HepG2 (cell line): ENCODE results near the gene CACNA1C. TPM values are rescaled to one million over a fixed set of nuclear protein-coding genes. Genes with fewer than 3 reads are reported as not detected.

Experiments
- ADNP ChIP-seq: sonication (generic); formaldehyde crosslinking; IDR thresholded peaks from 2 replicates; pipeline ENCODE4 v1.4.0; 2020; ENCODE audit warnings: missing genetic modification reagents
- ATF7-NPFF ChIP-seq: sonication (generic); formaldehyde crosslinking; IDR thresholded peaks from 2 replicates; pipeline ENCODE4 v1.8.1; 2023; ENCODE audit warnings: mild to moderate bottlenecking, low read depth, missing genetic modification reagents, moderate library complexity
- CBX5 ChIP-seq: sonication (generic); formaldehyde crosslinking; IDR thresholded peaks from 2 replicates; pipeline ENCODE4 v1.4.0; 2020; ENCODE audit warnings: missing genetic modification reagents, borderline replicate concordance
- CEBPB ChIP-seq: IDR thresholded peaks from 2 replicates; pipeline ENCODE4 v1.6.1; 2011; ENCODE audit warnings: low read depth, low read length, improper control_type of control experiment, borderline replicate concordance
- DPF2 ChIP-seq: sonication (generic); formaldehyde crosslinking; IDR thresholded peaks from 2 replicates; pipeline ENCODE4 v1.4.0; 2020; ENCODE audit warnings: mild to moderate bottlenecking, low read depth, missing genetic modification reagents, borderline replicate concordance
- ELF3 ChIP-seq: IDR thresholded peaks from 2 replicates; pipeline ENCODE4 v1.6.1; 2016; ENCODE audit warnings: missing genetic modification reagents, missing compliant biosample characterization
- FLYWCH1 ChIP-seq: sonication (generic); formaldehyde crosslinking; IDR thresholded peaks from 2 replicates; pipeline ENCODE4 v1.8.1; 2023; ENCODE audit warnings: mild to moderate bottlenecking, missing genetic modification reagents
- JUN ChIP-seq: sonication (generic); formaldehyde crosslinking; IDR thresholded peaks from 2 replicates; pipeline ENCODE4 v1.4.0; 2020; ENCODE audit warnings: mild to moderate bottlenecking, missing genetic modification reagents
- MBNL3 ChIP-seq: fragments of 250-450 bp; sonication (Bioruptor Pico); conservative IDR thresholded peaks from 2 replicates; pipeline ENCODE4 v1.8.0; 2022; ENCODE audit warnings: mild to moderate bottlenecking, inconsistent platforms
- MED13 ChIP-seq: sonication (generic); formaldehyde crosslinking; IDR thresholded peaks from 2 replicates; pipeline ENCODE4 v1.5.0; 2020; ENCODE audit warnings: missing genetic modification reagents
- POGZ ChIP-seq: sonication (generic); formaldehyde crosslinking; IDR thresholded peaks from 2 replicates; pipeline ENCODE4 v1.4.0; 2020; ENCODE audit warnings: mild to moderate bottlenecking, missing genetic modification reagents
- POLR2G ChIP-seq: fragments of 200-400 bp; formaldehyde crosslinking; IDR thresholded peaks from 2 replicates; pipeline ENCODE4 v1.6.1; 2018; ENCODE audit warnings: mild to moderate bottlenecking, low read depth, low read length, moderate library complexity
- RFXAP ChIP-seq: sonication (generic); formaldehyde crosslinking; IDR thresholded peaks from 2 replicates; pipeline ENCODE4 v1.4.0; 2020; ENCODE audit warnings: missing genetic modification reagents, borderline replicate concordance
- SETDB1 ChIP-seq: sonication (generic); formaldehyde crosslinking; IDR thresholded peaks from 2 replicates; pipeline ENCODE4 v1.5.1; 2020; ENCODE audit warnings: missing genetic modification reagents, mild to moderate bottlenecking, borderline replicate concordance
- SP1 ChIP-seq, 2 experiments: fragments of 450-650 bp in 1 of 2; sonication (generic) in 1 of 2; formaldehyde crosslinking in 1 of 2; IDR thresholded peaks; 2 replicates each; pipeline versions ENCODE4 v1.4.0 to v1.6.1; 2016 to 2020; ENCODE audit warnings: missing genetic modification reagents in 1 of 2
- YEATS2 ChIP-seq: sonication (generic); formaldehyde crosslinking; IDR thresholded peaks from 2 replicates; pipeline ENCODE4 v1.4.0; 2020; ENCODE audit warnings: missing genetic modification reagents, borderline replicate concordance
- ZFAT ChIP-seq: sonication (generic); formaldehyde crosslinking; conservative IDR thresholded peaks from 2 replicates; pipeline ENCODE4 v1.8.1; 2023; ENCODE audit warnings: missing genetic modification reagents, inconsistent platforms
- ZFX ChIP-seq: sonication (generic); formaldehyde crosslinking; IDR thresholded peaks from 2 replicates; pipeline ENCODE4 v1.4.0; 2020; ENCODE audit warnings: mild to moderate bottlenecking, low read depth, missing genetic modification reagents, moderate library complexity
- ZMYM4 ChIP-seq: sonication (generic); formaldehyde crosslinking; IDR thresholded peaks from 2 replicates; pipeline ENCODE4 v1.8.1; 2023; ENCODE audit warnings: mild to moderate bottlenecking, missing genetic modification reagents
- ZNF317 ChIP-seq: sonication (generic); formaldehyde crosslinking; IDR thresholded peaks from 2 replicates; pipeline ENCODE4 v1.5.0; 2020; ENCODE audit warnings: mild to moderate bottlenecking, missing genetic modification reagents
- ZNF652 ChIP-seq: IDR thresholded peaks from 2 replicates; pipeline ENCODE4 v1.6.1; 2016; ENCODE audit warnings: low read depth, borderline replicate concordance
- ZNF709 ChIP-seq: sonication (generic); formaldehyde crosslinking; IDR thresholded peaks from 2 replicates; pipeline ENCODE4 v1.5.0; 2020; ENCODE audit warnings: mild to moderate bottlenecking, missing genetic modification reagents
- ZNF724P ChIP-seq: sonication (generic); formaldehyde crosslinking; IDR thresholded peaks from 2 replicates; pipeline ENCODE4 v1.8.0; 2022; ENCODE audit warnings: missing genetic modification reagents, borderline replicate concordance
- ZSCAN30 ChIP-seq: sonication (generic); formaldehyde crosslinking; IDR thresholded peaks from 2 replicates; pipeline ENCODE4 v1.5.0; 2020; ENCODE audit warnings: mild to moderate bottlenecking, missing genetic modification reagents
- polyA plus RNA-seq, 8 experiments: library from polyadenylated mRNA; depleted of rRNA in 3 of 8; stranded (reverse) in 7 of 8; unstranded in 1 of 8; fragments of >200 nt; fragmentation: Illumina TruSeq in 4 of 8; extraction: Trizol in 4 of 8; gene quantifications; 2 replicates each; pipeline versions ENCODE4 v1.2.1 to v1.2.3, GENCODE V29; 2011 to 2016; ENCODE audit warnings: low read depth in 4 of 8, missing spikeins in 1 of 8, mixed read lengths in 1 of 8; ENCODE audit not compliant: insufficient read depth in 1 of 8
- total RNA-seq, 5 experiments: library from RNA; depleted of rRNA; stranded (reverse); fragments of >200 nt; fragmentation: Illumina TruSeq; extraction: Trizol; gene quantifications; 2 replicates each; pipeline ENCODE4 v1.2.3, GENCODE V29; 2016; ENCODE audit warnings: low read depth in 1 of 5
- TF ChIP-seq, protein P1 (sequence below): sonication (generic); formaldehyde crosslinking; IDR thresholded peaks from 2 replicates; pipeline ENCODE4 v1.5.0; 2020; ENCODE audit warnings: mild to moderate bottlenecking, missing genetic modification reagents
- TF ChIP-seq, protein P2 (sequence below): sonication (generic); formaldehyde crosslinking; IDR thresholded peaks from 2 replicates; pipeline ENCODE4; 2020; ENCODE audit warnings: missing genetic modification reagents, mild to moderate bottlenecking, borderline replicate concordance

Gene CACNA1C
- total and polyA plus RNA-seq, 2 of the 13 experiments (the other 11 are each of a cell fraction or from before 2014, with no cell fraction given) = not detected

DNA sequence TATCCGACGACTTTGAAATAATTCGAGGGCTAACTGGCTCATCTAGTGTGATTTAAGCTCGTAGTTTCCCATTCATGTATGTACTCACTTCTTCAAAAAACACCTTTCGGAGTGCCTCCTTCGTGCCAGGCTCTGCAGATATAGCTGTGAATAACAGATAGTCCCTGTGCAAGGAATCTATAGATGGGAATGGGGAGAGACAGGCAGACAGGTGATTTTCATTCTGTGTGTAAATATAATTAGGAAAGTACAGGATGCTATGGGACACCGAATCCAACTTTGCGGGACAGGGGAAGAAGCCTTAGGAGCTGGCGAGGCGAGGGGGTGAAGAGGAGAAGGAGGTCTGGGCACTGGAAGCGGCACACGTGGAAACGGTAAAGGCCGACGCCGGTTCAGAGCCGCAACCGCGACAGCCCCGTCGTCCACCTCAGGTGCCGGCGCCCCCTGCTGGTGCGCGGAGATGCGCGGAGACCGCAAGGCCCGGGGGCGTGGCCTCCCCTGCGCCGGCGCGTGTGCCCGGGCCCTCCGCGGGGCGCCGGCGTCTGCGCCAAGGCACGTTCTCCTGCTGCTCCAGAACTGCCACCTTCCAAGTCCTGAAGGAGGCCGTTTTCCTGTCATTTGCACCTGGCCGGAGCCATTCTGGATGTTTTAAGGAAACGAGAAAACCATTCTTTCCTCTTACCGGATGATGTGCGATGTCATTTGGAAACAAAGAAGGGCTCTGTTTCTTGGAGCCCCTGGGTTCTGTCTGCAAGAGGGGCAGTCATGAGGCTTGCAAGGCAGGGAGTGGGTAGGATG is 18.0 kb upstream of the CACNA1C start (continued):
- TF ChIP-seq YEATS2 (no peak), POGZ (CRISPR knock-in tag) (no peak), SP1 (IDR thresholded peaks at IDR 0.05) (no peak), SP1 (CRISPR knock-in tag; IDR thresholded peaks at IDR 0.05) (peak; percentile 82), ZNF652 (CRISPR knock-in tag) (no peak), ZNF709 (0 out of 2 replicates have a peak, but pooled peaks have one; percentile 66), CEBPB (no peak), ZFX (CRISPR knock-in tag) (peak; percentile 63; the same call in 1 of the 2 replicates), MBNL3 (CRISPR knock-in tag) (no peak), ZSCAN30 (CRISPR knock-in tag) (no peak), ATF7-NPFF (no peak), MED13 (CRISPR knock-in tag) (no peak), ZFAT (CRISPR knock-in tag) (no peak), ELF3 (peak; percentile 36; the same call in 1 of the 2 replicates), CBX5 (CRISPR knock-in tag) (no peak), SETDB1 (CRISPR knock-in tag) (no peak), RFXAP (CRISPR knock-in tag) (0 out of 2 replicates have a peak, but pooled peaks have one; percentile 58), ADNP (no peak), ZNF317 (CRISPR knock-in tag) (no peak), DPF2 (CRISPR knock-in tag) (no peak), JUN (CRISPR knock-in tag) (no peak), ZNF724P (no peak), ZMYM4 (CRISPR knock-in tag) (0 out of 2 replicates have a peak, but pooled peaks have one; percentile 43), POLR2G (no peak), FLYWCH1 (CRISPR knock-in tag) (no peak)
- TF ChIP-seq, protein P1, sequence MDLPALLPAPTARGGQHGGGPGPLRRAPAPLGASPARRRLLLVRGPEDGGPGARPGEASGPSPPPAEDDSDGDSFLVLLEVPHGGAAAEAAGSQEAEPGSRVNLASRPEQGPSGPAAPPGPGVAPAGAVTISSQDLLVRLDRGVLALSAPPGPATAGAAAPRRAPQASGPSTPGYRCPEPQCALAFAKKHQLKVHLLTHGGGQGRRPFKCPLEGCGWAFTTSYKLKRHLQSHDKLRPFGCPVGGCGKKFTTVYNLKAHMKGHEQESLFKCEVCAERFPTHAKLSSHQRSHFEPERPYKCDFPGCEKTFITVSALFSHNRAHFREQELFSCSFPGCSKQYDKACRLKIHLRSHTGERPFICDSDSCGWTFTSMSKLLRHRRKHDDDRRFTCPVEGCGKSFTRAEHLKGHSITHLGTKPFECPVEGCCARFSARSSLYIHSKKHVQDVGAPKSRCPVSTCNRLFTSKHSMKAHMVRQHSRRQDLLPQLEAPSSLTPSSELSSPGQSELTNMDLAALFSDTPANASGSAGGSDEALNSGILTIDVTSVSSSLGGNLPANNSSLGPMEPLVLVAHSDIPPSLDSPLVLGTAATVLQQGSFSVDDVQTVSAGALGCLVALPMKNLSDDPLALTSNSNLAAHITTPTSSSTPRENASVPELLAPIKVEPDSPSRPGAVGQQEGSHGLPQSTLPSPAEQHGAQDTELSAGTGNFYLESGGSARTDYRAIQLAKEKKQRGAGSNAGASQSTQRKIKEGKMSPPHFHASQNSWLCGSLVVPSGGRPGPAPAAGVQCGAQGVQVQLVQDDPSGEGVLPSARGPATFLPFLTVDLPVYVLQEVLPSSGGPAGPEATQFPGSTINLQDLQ (CRISPR knock-in tag) = peak; percentile 27; the same call in 1 of the 2 replicates
- TF ChIP-seq, protein P2, sequence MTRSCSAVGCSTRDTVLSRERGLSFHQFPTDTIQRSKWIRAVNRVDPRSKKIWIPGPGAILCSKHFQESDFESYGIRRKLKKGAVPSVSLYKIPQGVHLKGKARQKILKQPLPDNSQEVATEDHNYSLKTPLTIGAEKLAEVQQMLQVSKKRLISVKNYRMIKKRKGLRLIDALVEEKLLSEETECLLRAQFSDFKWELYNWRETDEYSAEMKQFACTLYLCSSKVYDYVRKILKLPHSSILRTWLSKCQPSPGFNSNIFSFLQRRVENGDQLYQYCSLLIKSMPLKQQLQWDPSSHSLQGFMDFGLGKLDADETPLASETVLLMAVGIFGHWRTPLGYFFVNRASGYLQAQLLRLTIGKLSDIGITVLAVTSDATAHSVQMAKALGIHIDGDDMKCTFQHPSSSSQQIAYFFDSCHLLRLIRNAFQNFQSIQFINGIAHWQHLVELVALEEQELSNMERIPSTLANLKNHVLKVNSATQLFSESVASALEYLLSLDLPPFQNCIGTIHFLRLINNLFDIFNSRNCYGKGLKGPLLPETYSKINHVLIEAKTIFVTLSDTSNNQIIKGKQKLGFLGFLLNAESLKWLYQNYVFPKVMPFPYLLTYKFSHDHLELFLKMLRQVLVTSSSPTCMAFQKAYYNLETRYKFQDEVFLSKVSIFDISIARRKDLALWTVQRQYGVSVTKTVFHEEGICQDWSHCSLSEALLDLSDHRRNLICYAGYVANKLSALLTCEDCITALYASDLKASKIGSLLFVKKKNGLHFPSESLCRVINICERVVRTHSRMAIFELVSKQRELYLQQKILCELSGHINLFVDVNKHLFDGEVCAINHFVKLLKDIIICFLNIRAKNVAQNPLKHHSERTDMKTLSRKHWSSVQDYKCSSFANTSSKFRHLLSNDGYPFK (CRISPR knock-in tag) = no peak; the same call in 1 of the 2 replicates
